Activated naive CD8-positive, alpha-beta T cell (primary cell): ENCODE measurements around the gene GPX5.

Source experiments
- H3K27ac Mint-ChIP-seq: one replicate; pipeline ENCODE4 v1.8.0; 2021; ENCODE audit warnings: mixed read lengths
- H3K27me3 Mint-ChIP-seq: one replicate; pipeline ENCODE4 v1.8.0; 2021; ENCODE audit warnings: mixed read lengths
- H3K36me3 Mint-ChIP-seq: one replicate; pipeline ENCODE4 v1.8.0; 2021; ENCODE audit warnings: mixed read lengths
- H3K4me1 Mint-ChIP-seq: one replicate; pipeline ENCODE4 v1.8.0; 2021; ENCODE audit warnings: low read depth, mixed read lengths
- H3K4me3 Mint-ChIP-seq: one replicate; pipeline ENCODE4 v1.8.0; 2021; ENCODE audit warnings: mild to moderate bottlenecking, mixed read lengths
- H3K9me3 Mint-ChIP-seq: one replicate; pipeline ENCODE4 v1.8.0; 2021; ENCODE audit warnings: low read depth, mixed read lengths

GPX5 gene

GRCh38 chr6:28565823-28566526 is 40.3 kb downstream of the GPX5 start:
- no peaks in the 10 kb centered on the region for H3K36me3 Mint-ChIP-seq
- no peak overlapping the region for H3K4me3 Mint-ChIP-seq
- H3K27ac Mint-ChIP-seq: no peak overlapping the region
- H3K27me3 Mint-ChIP-seq: peaks cover 33% of the 10 kb centered on the region
- H3K9me3 Mint-ChIP-seq: no peaks in the 10 kb centered on the region
- H3K4me1 Mint-ChIP-seq: no peaks in the 10 kb centered on the region

GRCh38 chr6:28566527-28567252 is 41.0 kb downstream of the GPX5 start:
- H3K27ac Mint-ChIP-seq: no peak overlapping the region
- peaks cover 34% of the 10 kb centered on the region for H3K27me3 Mint-ChIP-seq
- no peaks in the 10 kb centered on the region for H3K4me1 Mint-ChIP-seq
- no peak overlapping the region for H3K4me3 Mint-ChIP-seq
- H3K9me3 Mint-ChIP-seq: no peaks in the 10 kb centered on the region
- H3K36me3 Mint-ChIP-seq: no peaks in the 10 kb centered on the region

GRCh38 chr6:28567506-28567905 is 41.8 kb downstream of the GPX5 start:
- Mint-ChIP-seq H3K4me3 (no peak overlapping the region), H3K36me3 (no peaks in the 10 kb centered on the region), H3K27me3 (peaks cover 35% of the 10 kb centered on the region), H3K4me1 (no peaks in the 10 kb centered on the region), H3K27ac (no peak overlapping the region), H3K9me3 (no peaks in the 10 kb centered on the region)

- Mint-ChIP-seq H3K36me3 (peaks cover 3% of the 10 kb centered on the region), H3K27me3 (peaks cover 35% of the 10 kb centered on the region), H3K4me3 (no peak overlapping the region), H3K9me3 (no peaks in the 10 kb centered on the region), H3K4me1 (no peaks in the 10 kb centered on the region), H3K27ac (no peak overlapping the region)
These were observed 42.9 kb downstream of the GPX5 start for GRCh38 chr6:28568515-28569108.

- no peaks in the 10 kb centered on the region for H3K9me3 Mint-ChIP-seq
- no peaks in the 10 kb centered on the region for H3K4me1 Mint-ChIP-seq
- peaks cover 34% of the 10 kb centered on the region for H3K27me3 Mint-ChIP-seq
- no peak overlapping the region for H3K4me3 Mint-ChIP-seq
- no peak overlapping the region for H3K27ac Mint-ChIP-seq
- H3K36me3 Mint-ChIP-seq: peaks cover 3% of the 10 kb centered on the region
These were observed 44.1 kb downstream of the GPX5 start for GRCh38 chr6:28569748-28570147.

- H3K4me1 Mint-ChIP-seq: no peaks in the 10 kb centered on the region
- H3K4me3 Mint-ChIP-seq: no peak overlapping the region
- no peaks in the 10 kb centered on the region for H3K9me3 Mint-ChIP-seq
- peaks cover 6% of the 10 kb centered on the region for H3K36me3 Mint-ChIP-seq
- no peak overlapping the region for H3K27ac Mint-ChIP-seq
- peaks cover 22% of the 10 kb centered on the region for H3K27me3 Mint-ChIP-seq
These were observed 54.8 kb downstream of the GPX5 start for GRCh38 chr6:28580475-28580874.

- Mint-ChIP-seq H3K4me3 (no peak overlapping the region), H3K27me3 (peaks cover 28% of the 10 kb centered on the region), H3K4me1 (peaks cover 20% of the 10 kb centered on the region), H3K9me3 (no peaks in the 10 kb centered on the region), H3K36me3 (peaks cover 7% of the 10 kb centered on the region), H3K27ac (no peak overlapping the region)
These were observed 57.8 kb downstream of the GPX5 start for GRCh38 chr6:28583463-28583862.
